ENCODE data around the gene MME. TPM values are rescaled to one million over a fixed set of nuclear protein-coding genes. Genes with fewer than 3 reads are reported as not detected.

The MME gene
- total RNA-seq, 4 donors from 2014 or later, result 1.5 to 81.7 (median 20.5) TPM

DNA sequence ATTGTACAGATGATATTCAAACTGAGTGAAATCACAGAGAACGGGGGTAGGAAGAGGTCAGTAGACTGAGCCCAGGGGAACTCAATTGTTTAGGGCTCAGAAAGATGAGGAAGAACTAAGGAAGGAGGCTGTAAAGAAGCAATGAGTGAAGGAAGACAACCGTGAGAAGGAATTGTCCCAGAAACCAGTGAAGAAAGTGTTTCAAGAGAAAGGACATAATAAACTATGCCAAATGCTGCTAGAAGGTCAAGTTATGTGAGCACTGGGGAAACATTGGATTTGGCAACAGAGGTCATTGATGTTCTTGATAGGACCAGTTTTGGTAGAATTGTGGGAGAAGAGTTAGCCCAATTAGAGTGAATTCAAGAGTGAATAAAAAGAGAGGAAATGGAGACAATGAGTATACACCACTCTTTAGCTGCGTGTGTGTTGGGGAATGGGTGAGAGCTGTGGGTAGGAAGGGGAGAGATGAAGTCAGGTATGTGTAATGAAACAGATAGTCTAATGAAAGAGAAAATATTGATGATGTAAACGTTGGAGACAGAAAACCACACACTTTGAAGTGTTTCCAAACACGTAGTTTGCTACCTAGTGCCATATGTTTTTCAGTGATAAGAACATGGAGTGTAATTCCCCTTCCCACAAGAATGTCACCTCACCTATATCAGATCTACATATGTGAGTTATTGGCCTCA, 42.5 kb upstream of the MME start:
- no peak overlapping the region for H3K4me3 ChIP-seq
- H3K27me3 ChIP-seq, result no peaks in the 10 kb centered on the region
- H3K36me3 ChIP-seq, result no peaks in the 10 kb centered on the region
- no peak for ATAC-seq
- no peak for TF ChIP-seq POLR2AphosphoS5 (IDR thresholded peaks at IDR 0.05)
- TF ChIP-seq EP300 (IDR thresholded peaks at IDR 0.05), result no peak
- TF ChIP-seq CTCF (IDR thresholded peaks at IDR 0.05), result no peak
- no peak for TF ChIP-seq POLR2A (IDR thresholded peaks at IDR 0.05)
- H3K9me3 ChIP-seq, result no peaks in the 10 kb centered on the region
- no peaks in the 10 kb centered on the region for H3K4me1 ChIP-seq
- 75 to 83% methylated on average over 4 to 5 of the region's 5 CpGs for WGBS, 2 donors (ENCODE audit: low coverage in 1 of 2)
- H3K27ac ChIP-seq, result no peak overlapping the region

GRCh38 chr3:155038203-155038554, 41.9 kb upstream of the MME start:
- Histone ChIP-seq H3K9me3 (no peaks in the 10 kb centered on the region), H3K4me1 (no peaks in the 10 kb centered on the region), H3K27ac (no peak overlapping the region), H3K27me3 (no peaks in the 10 kb centered on the region), H3K4me3 (no peak overlapping the region), H3K36me3 (no peaks in the 10 kb centered on the region)
- no peak for TF ChIP-seq EP300 (IDR thresholded peaks at IDR 0.05)
- TF ChIP-seq POLR2A (IDR thresholded peaks at IDR 0.05), result no peak
- TF ChIP-seq CTCF (IDR thresholded peaks at IDR 0.05), result no peak
- no peak for TF ChIP-seq POLR2AphosphoS5 (IDR thresholded peaks at IDR 0.05)
- 83 to 100% methylated on average over 2 of the region's 2 CpGs for WGBS, 2 donors (ENCODE audit: low coverage in 1 of 2)
- ATAC-seq, result no peak

GRCh38 chr3:155046935-155047334, 33.2 kb upstream of the MME start:
- Histone ChIP-seq H3K36me3 (no peaks in the 10 kb centered on the region), H3K27me3 (no peaks in the 10 kb centered on the region), H3K4me1 (no peaks in the 10 kb centered on the region), H3K27ac (no peak overlapping the region), H3K9me3 (peaks cover 0 to under 1% (median 0%) of the 10 kb centered on the region in 3 donors), H3K4me3 (no peak overlapping the region)
- no peak for ATAC-seq
- no peak for TF ChIP-seq POLR2AphosphoS5 (IDR thresholded peaks at IDR 0.05)

DNA sequence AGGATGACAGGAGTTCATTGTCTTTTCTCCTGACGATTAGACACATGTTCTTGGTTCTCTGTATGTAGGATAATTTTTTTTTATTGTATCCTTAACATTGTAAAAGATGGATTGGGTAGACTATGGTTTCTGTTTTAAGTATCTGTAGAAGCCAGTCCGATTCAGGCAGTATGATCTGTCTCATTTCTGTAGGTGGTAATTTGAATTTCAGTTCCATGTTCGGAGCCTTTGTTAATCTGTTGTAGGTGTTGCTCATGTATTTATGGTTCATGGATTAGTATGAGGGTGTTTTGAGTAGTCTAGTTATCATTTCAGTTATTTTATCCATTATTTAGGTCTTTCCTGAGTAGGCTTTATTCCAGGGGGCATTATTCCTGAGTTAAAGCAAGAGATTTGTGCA, 32.4 kb upstream of the MME start:
- ATAC-seq, result no peak
- H3K27me3 ChIP-seq, result no peaks in the 10 kb centered on the region
- peaks cover 0 to 8% (median 0%) of the 10 kb centered on the region in 3 donors for H3K9me3 ChIP-seq
- no peak for TF ChIP-seq POLR2A (IDR thresholded peaks at IDR 0.05)
- no peak for TF ChIP-seq CTCF (IDR thresholded peaks at IDR 0.05)
- no peak for TF ChIP-seq EP300 (IDR thresholded peaks at IDR 0.05)
- TF ChIP-seq POLR2AphosphoS5 (IDR thresholded peaks at IDR 0.05), result no peak
- H3K4me1 ChIP-seq, result no peaks in the 10 kb centered on the region
- 90 to 94% methylated on average over 3 of the region's 3 CpGs for WGBS, 2 donors (ENCODE audit: low coverage in 1 of 2)
- H3K4me3 ChIP-seq, result no peak overlapping the region
- no peak overlapping the region for H3K27ac ChIP-seq
- no peaks in the 10 kb centered on the region for H3K36me3 ChIP-seq

GRCh38 chr3:155049959-155050358, 30.2 kb upstream of the MME start:
- Histone ChIP-seq H3K27me3 (no peaks in the 10 kb centered on the region), H3K4me3 (no peak overlapping the region), H3K4me1 (no peaks in the 10 kb centered on the region), H3K9me3 (peaks cover 0 to 8% (median 0%) of the 10 kb centered on the region in 3 donors), H3K36me3 (no peaks in the 10 kb centered on the region), H3K27ac (no peak overlapping the region)
- no peak for ATAC-seq
- 89 to 100% methylated on average over 4 of the region's 4 CpGs for WGBS, 2 donors (ENCODE audit: low coverage in 1 of 2)
- TF ChIP-seq CTCF (IDR thresholded peaks at IDR 0.05) (no peak), EP300 (IDR thresholded peaks at IDR 0.05) (no peak), POLR2AphosphoS5 (IDR thresholded peaks at IDR 0.05) (no peak), POLR2A (IDR thresholded peaks at IDR 0.05) (no peak)
